NCI-H1105 treated with DMSO at 0.1 percent for 48 hours (cell line): ENCODE results near the gene THSD4.
"Not testable (repeated sequence)": the region's sequence is repeated elsewhere in the genome, so short reads cannot be mapped to it uniquely, and the experiment has no call there.

Source experiments
- DNase-seq: peaks from one replicate; lab custom pipeline; 2025; lab: John Stamatoyannopoulos, UW

THSD4 gene

DNA sequence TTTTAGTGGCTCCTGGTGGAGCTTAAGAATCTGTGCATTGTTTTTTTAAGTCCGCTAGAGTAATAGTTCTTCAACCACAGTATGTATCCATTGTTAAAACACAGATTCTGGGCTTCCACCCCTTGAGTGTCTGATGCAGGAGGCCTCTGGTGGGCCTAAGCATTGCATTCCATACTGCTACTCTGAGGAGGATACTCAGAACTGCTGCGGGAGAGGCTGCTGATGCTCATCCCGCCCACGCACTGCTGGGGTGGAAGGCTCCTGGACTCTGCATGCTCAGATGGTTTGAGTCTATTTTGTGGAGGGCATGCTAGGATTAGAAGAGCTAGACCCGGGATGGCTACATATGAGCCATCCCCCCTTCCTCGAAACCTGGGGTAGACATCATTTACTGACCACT, 74.4 kb downstream of the THSD4 start:
- DNase-seq: no peak

DNA sequence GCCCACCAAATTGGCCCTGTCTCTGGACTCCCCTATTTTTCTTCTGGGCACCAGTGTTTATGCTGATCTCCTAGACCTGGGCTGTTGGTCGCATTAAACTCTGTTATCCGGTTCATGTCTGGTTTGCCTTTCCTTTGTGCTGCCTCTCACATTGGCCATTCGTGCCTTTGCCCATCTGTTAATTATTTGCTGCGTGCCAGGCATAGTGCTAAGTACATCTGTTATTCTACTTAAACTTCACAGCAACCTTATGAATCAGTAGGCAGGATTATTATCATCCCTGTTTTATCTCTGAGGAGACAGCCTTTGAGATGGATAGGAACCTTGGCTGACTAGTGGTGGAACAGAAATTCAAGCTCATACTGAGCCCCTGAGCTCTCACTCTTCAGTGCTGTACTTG, 76.0 kb downstream of the THSD4 start:
- DNase-seq: no peak

DNA sequence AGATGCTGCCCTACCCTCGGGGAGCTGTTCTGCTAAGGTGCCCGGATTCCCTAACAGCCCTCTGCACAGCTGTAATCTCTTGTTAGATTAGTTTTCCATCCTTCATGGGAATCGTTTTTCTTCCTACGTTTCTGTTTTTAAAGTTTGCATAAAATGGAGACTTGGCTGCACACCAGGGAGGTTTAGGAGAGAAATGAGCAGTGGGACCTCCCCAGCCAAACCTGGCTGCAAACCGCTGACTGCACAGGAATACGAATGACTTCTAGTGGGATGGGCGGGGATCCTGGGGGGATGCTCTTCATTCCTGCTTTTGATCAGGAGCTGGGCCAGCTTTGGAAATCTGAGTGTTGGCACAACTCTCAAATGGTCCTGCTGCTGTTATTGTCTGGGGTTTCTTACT, 77.5 kb downstream of the THSD4 start:
- DNase-seq: no peak

DNA sequence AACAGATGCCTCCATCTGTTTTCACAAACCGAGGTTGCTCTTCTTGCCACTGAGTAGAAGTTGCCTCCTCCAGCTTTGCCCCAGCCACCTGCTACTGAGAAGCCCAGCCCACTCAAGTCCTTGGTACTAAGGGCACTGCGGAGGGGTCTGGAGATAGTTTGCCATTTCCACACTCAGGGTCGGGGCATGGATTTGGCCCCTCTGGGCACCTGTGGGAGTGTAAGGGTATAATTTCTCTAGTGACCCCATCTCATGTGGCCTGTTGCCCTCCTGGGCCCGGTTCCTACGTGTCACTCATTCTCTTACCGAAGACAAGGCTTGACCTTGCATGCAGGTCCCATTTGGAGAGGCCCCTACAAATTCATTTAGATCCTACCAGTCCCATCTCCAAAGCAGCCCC, 79.0 kb downstream of the THSD4 start:
- no peak for DNase-seq

DNA sequence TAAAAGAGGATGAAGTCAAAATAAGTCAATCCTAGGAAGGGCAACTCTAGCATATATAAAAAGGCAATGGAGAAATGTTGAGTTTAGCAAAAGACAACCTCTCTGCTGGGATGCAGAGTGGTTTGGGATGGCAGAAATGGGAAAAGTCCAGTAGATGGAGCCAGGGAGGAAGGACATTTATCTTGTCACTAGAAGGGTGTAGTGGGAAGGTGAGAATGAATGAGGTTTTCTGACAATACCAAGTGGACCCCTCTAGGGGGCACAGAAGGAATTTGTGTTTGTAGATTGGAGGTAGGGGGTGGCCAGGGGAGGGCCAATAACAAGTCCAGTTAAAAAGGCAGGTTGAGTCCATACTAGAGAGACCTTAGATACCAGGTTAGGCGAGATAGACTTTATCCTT, 80.0 kb downstream of the THSD4 start:
- DNase-seq: no peak

DNA sequence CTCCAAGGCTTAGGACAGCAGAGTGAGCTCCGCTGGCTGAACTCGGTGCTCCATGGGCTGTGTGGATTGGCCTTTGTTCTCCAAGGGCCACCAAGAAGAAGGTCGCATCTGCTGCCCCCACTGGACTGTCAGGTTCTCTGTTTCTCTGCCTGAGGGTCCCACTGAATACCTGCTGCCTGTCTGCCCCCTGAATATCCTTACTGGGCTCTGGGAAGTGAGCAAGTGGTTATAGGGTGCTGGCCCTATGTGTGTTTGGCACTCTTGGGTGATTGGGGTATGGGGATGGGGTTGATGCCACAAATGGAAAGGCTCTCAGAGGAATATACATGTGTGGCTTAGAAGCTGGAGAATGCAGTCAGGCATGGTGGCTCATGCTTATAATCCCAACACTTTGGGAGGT, 82.3 kb downstream of the THSD4 start:
- no peak for DNase-seq

DNA sequence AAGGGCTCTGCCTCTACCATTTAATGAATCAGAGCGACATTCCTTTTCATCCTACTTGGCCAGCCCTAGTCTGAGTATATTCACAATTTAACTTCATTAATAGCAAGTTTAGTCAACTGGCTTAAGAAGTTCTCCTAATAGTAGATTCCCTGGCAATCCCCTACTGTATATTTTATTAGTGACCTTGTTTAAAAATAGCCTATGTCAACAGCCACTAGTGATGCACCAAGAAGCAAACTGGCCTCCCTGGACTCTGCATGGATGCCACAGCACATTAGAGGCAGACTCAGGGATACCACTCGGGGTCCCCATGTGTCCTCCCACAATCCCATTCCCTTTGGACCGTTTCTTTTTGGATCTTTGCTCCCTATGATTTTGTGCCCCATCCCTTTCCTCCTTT, 83.6 kb downstream of the THSD4 start:
- no peak for DNase-seq

DNA sequence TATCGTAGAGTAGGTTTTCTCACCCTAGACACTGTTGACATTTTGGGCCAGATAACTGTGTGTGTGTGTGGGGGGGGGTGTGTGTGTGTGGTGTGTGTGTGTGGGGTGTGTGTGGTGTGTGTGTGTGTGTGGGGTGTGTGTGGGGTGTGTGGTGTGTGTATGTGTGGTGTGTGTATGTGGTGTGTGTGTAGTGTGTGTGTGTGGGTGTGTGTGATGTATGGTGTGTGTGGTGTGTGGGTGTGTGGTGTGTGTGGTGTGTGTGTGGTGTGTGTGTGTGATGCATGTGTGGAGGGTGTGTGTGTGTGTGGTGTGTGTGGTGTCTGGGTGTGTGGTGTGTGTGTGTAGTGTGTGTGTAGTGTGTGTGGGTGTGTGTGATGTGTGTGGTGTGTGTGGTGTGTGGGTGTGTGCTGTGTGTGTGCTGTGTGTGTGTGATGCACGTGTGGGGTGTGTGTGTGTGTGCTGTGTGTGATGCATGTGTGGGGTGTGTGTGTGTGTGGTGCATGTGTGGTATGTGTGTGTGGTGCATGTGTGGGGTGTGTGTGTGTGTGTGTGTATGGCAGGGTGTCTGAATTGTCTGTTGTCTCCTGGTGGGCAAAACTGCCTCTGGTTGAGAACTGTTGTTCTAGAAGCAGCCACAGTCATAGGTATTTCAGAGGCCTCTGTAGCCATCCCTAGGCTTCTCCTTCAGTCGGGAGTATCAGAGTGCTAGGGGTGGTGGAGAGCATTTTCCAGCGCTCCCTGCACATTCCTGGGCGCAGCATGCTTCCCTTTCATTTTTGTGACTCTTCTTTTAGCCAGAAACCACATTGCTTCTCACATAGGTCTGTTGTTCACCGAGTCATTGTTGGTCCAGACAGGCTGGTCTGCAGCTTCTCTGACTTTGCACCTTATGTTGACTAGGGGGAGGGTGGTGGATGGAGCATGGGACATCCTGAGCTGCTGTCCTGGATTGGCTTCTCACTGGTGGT, 84.4 kb downstream of the THSD4 start:
- no peak for DNase-seq

DNA sequence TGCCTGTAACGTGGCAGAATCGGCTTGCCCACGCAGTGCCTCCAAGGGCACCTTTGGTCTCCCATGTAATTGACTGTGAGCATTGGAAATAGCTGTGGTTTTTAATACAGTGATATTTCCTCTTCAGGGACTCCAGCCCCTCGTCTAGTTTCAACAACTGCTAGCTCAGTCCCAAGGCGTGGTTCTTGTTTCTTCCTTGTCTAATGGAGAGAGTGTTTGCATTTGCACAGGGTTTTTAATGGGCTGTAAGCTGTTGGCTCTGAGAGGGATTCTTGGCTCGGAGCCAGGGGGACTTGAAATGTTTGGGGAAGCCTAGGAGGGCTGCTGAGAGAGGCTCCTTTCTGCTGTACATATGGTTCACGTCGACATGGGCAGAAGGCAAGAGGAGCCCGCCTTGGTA, 86.2 kb downstream of the THSD4 start:
- DNase-seq: peak; percentile 99

DNA sequence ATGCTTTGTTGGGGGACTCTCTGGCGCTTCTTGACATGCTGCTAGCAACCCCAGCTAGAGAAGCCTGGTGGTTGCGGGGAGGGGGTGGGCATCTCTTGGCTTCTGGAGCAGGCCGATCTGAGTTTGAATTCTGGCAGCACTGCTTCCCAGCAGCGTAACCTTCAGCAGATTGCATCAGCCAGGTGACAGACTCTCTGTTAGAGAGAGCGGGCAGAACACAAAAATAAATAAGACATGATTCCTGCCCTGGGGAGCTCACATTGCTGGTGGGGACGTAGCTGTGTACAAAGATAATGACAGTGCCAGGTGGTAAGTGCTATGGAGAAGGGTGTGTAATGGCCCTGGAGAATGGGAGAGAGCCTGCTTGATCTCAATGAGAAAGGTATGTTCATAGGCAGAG, 87.4 kb downstream of the THSD4 start:
- peak; percentile 58 for DNase-seq

DNA sequence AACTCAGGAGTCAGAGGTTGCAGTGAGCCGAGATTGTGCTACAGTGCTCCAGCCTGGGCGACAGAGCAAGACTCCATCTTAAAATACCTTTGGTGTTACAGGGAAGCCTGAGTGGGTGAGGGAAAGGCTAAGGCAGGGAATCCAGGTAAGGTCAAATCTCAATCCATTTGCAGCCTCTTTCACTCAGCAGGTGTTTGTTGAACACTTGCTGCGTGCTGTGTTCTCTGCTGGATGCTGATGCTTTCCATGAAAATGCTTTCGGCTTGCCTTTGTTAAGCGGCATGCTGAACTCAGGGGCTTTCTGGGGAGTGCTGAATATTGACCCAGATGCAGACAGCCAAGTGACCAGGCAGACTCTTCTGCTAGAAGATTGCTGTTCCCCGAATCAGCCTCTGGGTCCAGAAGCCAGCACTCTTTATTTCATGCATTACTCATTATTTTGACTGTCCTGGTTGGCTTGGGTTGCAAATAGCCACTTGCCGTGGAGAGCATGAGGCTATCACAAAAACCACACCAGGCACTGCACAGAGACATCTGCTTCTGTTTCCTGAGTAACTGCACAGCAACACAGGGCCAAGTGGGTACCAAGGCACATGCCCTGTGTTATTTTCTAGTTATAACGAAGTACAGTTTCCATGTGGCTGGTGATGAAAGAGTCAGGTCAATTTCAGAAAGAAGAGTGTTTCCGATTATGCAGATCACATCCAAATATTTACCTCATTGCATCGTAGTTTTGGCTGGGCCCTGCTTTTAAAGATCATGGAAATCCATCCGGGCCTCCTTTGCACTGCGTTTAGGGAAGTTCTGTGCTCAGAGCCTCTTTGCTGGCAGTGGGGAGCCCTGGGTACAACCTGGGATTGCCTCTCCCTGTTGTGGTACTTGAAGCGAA, 88.6 kb downstream of the THSD4 start:
- no peak for DNase-seq

DNA sequence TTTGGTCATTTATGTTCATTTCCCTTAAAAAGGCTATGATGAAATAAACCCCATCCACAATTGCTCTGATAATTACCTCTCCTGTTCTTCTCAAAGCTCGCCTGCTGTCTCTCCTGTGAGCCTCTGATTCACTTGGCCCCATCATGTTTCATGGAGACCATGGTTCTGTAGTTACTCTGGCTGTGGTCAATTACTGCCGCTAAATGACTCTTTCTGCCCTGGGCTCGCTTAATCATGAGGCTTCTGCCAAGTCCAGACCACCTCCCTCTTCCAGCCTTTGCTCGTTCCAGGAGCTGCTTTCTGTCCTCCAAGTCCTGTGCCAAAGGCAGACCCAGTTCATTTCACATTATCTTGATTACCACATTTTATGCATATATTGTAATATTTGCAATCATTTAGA, 91.9 kb downstream of the THSD4 start:
- no peak for DNase-seq

DNA sequence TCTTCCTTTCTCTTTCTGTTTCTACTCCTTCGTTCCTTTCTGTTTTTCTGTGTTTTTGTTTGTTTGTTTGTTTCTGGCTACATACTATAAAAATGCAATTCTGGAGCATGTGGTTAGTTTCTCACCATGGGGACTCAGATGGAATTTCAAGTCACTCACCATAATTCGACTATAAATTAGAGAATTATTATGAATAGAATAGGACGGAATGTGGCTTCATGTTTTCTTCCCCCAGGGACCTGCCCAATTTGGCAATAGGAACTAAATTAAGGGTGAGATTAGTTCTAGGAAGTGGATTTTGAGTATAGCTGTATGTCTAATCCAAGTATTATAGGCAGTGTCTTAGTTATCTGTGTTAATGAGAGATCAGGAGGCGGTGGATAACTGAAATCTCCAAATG, 96.9 kb downstream of the THSD4 start:
- no peak for DNase-seq

DNA sequence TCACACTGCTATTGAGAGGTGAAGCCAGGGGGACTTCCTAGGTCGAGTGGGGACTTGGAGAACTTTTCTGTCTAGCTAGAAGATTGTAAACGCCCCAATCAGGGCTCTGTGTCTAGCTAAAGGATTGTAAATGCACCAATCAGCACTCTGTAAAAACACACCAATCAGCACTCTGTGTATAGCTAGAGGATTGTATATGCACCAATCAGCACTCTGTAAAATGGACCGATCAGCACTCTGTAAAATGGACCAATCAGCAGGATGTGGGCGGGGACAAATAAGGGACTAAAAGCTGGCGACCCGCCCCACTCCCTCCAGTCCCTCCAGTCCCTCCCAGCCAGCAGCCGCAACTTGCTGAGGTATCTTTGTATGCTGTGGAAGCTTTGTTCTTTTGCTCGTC, 98.7 kb downstream of the THSD4 start:
- not testable (repeated sequence) for DNase-seq

DNA sequence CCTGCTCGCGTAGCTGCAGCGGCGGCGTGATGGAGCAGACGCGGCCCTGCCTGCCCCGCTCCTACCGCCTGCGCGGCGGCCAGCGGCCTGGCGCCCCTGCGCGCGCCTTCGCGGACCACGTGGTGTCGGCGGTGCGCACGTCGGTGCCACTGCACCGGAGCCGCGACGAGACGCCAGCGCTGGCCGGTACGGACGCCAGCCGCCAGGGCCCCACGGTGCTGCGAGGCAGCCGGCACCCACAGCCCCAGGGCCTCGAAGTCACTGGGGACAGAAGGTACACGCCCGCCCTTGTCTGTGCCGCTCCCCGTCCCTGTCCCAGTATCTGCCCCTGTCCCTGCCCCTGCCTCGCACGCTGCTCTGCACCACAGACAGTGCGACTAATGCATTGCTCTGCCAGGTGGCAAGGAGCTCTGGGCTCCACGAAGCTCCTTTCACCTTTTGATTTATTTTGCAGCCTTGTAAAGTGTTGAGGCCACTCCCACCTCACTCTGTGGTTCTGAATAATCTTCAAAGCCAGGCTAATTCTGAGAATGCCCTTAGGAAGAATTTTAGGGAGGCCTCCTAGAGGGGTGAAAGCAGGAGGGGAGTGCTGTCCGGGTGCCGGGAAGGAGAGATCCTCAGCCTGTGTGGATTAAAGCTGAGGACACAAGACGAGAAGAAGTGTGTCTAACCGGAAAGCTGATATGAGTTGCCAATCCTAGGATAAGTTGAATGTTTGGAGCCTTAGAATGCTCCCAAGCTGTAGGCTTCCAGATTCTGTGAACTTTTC, 100.0 kb downstream of the THSD4 start:
- no peak for DNase-seq

DNA sequence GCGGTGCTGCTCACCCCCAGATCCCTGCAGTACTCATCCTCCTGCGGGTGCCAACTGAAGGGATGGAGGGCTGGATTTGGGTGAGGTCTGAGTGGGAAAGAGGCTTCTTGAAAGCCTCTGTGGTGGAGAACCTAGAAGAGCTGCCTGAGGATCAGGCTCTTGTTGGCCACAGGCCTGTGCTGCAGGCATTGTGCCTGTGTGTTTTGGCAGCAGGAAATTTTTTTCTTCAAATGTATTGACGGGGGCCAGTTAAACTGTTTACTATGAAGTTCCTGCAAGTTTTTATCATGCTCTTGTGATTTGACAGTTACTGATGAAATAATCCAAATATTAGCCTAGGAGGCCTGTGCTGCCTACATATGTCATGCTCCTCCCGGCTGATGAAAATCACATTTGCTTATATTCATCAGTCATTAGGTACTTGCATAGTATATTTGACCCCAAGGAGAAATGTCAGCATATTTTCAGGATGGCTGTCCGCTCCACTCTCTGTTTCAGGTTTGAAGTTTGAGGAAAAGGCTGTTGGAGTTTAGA, 103.1 kb downstream of the THSD4 start:
- no peak for DNase-seq

DNA sequence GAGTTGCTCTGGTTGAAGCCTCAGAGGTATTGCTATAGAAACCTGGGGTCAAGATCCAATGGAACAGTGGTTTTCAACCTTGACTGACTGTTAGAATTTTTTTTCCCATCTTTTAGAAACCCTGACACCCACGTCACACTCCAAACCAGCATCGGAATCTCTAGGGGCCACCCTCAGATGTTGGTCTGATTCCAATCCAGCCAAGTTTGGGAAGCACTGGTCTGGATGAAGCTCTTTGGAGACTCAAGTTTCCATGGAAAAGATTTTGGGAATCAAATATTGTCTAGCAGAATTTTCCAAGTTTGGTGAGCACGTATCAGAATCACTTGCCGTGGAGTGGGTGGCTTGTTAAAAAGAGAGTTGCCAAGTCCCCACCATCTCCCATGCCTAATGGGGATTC, 103.8 kb downstream of the THSD4 start:
- DNase-seq: no peak

DNA sequence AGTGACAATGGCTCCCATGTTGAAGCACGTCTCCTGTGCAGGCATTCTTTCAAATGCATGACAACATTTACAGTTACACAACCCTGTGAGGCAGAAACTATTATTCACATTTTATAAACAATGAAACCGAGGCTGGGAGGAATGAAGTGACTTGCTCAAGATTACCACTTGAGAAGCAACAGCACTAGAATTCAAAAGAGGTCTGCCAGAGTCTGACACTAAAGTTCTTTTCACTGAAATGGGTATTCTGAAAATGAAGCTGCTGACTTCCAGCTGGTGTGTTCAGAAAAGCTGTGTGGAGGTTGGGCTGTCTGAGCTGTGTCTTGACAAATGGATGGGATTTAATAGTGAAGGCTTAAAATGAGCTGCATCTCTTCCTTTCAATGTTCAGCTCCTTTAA, 104.4 kb downstream of the THSD4 start:
- no peak for DNase-seq

DNA sequence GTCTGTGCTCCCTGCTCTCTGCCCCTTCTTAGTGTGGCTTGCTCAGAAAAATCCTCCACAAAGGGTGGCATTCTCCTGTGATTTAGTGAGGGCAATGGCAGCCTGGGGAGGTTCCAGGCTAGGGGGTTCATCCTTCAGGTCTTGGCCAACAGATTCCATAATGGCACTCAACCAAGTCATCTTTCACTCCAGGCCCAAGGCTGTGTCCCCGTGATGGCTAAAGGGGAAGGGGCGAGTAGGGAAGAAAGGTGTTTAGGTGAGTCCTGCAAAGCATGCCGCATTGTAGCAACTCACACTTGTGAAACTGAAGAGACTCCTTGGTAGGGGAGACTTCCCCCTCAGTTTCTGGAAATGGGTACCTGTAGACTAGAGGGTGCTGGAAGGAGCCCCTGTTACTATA, 105.6 kb downstream of the THSD4 start:
- no peak for DNase-seq

DNA sequence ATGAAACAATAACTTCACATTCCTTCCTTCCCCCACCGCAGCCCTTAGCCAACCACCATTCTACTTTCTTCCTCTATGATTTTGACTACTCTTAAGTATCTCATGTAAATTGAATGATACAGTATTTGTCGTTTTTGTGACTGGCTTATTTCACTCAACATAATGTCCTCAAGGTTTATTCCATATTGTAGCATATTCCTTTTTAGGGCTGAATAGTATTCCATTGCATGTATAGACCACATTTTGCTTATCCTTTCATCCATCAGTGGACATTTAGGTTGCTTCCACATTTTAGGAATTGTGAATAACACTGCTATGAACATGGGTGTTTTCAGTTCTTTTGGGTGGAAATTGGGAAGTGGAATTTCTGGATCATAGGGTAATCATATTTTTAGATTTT, 106.1 kb downstream of the THSD4 start:
- DNase-seq: no peak

DNA sequence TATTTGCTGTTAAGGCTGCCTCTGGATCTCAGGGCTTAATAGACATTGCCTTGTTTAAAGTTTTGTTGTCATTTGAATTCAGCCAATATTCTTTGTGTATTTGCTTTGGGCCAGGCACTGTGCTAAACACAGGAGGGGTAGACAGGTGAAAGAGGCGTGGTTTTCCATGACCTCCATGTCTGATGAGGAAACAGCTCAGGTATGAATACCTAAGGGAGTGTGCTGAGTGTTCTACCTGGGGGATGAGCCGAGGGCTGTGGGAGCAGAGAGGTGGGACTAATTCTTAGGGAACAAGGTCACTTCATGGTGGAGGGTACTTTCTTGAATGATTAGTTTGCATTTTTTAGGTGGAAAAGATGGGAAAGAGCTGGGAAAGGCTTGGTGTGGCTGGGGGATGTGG, 108.2 kb downstream of the THSD4 start:
- no peak for DNase-seq

DNA sequence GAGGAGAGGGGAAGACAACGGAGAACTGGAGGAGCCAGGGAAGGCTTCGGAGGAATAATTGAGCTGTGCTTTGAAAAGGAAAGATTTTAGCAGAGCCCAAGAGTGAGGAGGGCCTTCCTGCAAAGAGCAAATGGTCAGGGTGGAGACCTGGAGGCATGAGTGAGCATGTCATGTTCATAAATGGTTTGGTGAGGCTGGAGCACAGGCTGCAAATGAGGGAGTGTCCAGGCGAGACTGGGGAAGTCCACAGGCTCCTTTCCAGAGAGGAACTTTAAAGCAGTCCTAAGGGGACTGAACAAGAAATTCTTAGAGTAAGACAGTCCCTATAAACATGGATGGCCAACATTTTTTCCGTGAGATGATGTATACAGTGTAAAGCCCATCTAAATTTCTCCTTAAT, 108.8 kb downstream of the THSD4 start:
- no peak for DNase-seq
